ENCODE data around the gene ESPN. TPM values are rescaled to one million over a fixed set of nuclear protein-coding genes. Genes with fewer than 3 reads are reported as not detected.

The ESPN gene
- total RNA-seq, 3 donors from 2014 or later (not counting 1 experiment from before 2014, with no cell fraction given): 1.1 to 2.0 (median 1.7) TPM

DNA sequence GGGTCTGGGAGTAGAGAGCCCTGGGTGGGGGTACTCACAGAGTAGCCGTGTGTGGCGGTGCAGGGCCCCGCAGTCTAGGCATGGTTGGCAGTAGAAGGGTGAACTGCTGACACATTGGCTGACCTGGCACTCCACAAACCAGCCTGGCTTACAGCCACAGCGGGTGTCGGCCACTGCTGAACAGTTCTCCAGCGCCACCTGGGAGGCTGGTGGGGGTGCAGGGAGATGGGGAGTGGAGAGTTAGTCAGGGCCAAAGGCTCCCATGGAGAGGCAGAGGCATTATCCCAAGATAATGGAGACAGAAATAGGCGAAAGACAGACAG lies 39.9 kb downstream of the ESPN start:
- H3K4me1 Mint-ChIP-seq: peaks cover 16 to 33% of the 10 kb centered on the region in 2 donors
- H3K4me1 ChIP-seq (ENCODE audit: control insufficient read depth, insufficient read depth, low read length): peaks cover 60% of the 10 kb centered on the region
- WGBS (ENCODE audit: insufficient coverage): 81% methylated on average over 7 of the region's 7 CpGs
- no peak for ATAC-seq
- TF ChIP-seq CTCF (IDR thresholded peaks at IDR 0.05): no peak
- no peak overlapping the region for H3K4me3 ChIP-seq (ENCODE audit: low read length)
- H3K9me3 ChIP-seq (ENCODE audit: control insufficient read depth, insufficient read depth, low read length): no peaks in the 10 kb centered on the region
- no peak overlapping the region for H3K27ac ChIP-seq (ENCODE audit: low read length)
- no peaks in the 10 kb centered on the region for H3K27me3 ChIP-seq (ENCODE audit: control insufficient read depth, insufficient read depth, low read length)
- H3K36me3 ChIP-seq (ENCODE audit: control insufficient read depth, insufficient read depth, low read length): peaks cover 7% of the 10 kb centered on the region
- peak overlapping the region; percentile 82 for H3K4me3 Mint-ChIP-seq
- peak in 1 of 2 donors; percentile 62 for DNase-seq
- no peaks in the 10 kb centered on the region for H3K36me3 Mint-ChIP-seq
- no peaks in the 10 kb centered on the region for H3K9me3 Mint-ChIP-seq
- intact Hi-C loops (cut with micrococcal nuclease): no loop called here
- H3K27ac Mint-ChIP-seq: peak overlapping the region; percentile 71 to 79
- peaks cover 0 to 11% of the 10 kb centered on the region in 2 donors for H3K27me3 Mint-ChIP-seq (ENCODE audit: low read depth in 2 of 2)

DNA sequence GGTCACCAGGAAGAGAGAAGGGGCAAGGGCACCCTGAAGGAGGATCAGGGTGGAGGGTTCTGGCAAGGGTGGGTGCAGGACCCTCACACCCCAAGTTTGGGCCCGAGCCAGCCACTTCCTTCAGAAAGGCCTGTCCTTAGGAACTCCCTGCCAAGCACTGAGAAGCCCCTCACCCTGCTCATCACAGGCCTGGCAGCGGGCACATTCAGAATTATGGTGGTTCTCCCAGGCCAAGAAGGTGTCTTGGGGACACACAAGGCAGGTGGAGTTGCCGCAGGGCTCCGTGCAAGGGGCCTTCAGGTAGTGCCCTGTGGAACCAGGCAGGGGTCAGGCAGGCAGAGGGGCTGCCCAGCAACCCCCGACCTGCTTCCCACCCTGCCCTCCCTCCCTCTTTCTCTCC lies 40.3 kb downstream of the ESPN start:
- H3K36me3 Mint-ChIP-seq: no peaks in the 10 kb centered on the region
- no peak for TF ChIP-seq CTCF (IDR thresholded peaks at IDR 0.05)
- no peaks in the 10 kb centered on the region for H3K9me3 Mint-ChIP-seq
- no peak for DNase-seq
- Histone ChIP-seq H3K36me3 (ENCODE audit: control insufficient read depth, insufficient read depth, low read length) (peaks cover 7% of the 10 kb centered on the region), H3K27me3 (ENCODE audit: control insufficient read depth, insufficient read depth, low read length) (no peaks in the 10 kb centered on the region), H3K4me3 (ENCODE audit: low read length) (peak overlapping the region; percentile 72), H3K4me1 (ENCODE audit: control insufficient read depth, insufficient read depth, low read length) (peaks cover 55% of the 10 kb centered on the region), H3K27ac (ENCODE audit: low read length) (peak overlapping the region; percentile 82), H3K9me3 (ENCODE audit: control insufficient read depth, insufficient read depth, low read length) (no peaks in the 10 kb centered on the region)
- peaks cover 12 to 29% of the 10 kb centered on the region in 2 donors for H3K4me1 Mint-ChIP-seq
- H3K27me3 Mint-ChIP-seq (ENCODE audit: low read depth in 2 of 2): peaks cover 0 to 11% of the 10 kb centered on the region in 2 donors
- H3K4me3 Mint-ChIP-seq: peak overlapping the region; percentile 82
- intact Hi-C loops (cut with micrococcal nuclease): no loop called here
- H3K27ac Mint-ChIP-seq: peak overlapping the region; percentile 71 to 79
- ATAC-seq: no peak
- 73% methylated on average over 5 of the region's 5 CpGs for WGBS (ENCODE audit: insufficient coverage)

- H3K4me1 ChIP-seq (ENCODE audit: control insufficient read depth, insufficient read depth, low read length): peaks cover 49% of the 10 kb centered on the region
- ATAC-seq (peak in 2 of 3 donors; percentile 15 to 23), DNase-seq (peak in 1 of 2 donors; percentile 70)
- no peaks in the 10 kb centered on the region for H3K9me3 ChIP-seq (ENCODE audit: control insufficient read depth, insufficient read depth, low read length)
- H3K27ac ChIP-seq (ENCODE audit: low read length): peak overlapping the region; percentile 82
- Mint-ChIP-seq H3K4me1 (peaks cover 10 to 22% of the 10 kb centered on the region in 2 donors), H3K4me3 (peak overlapping the region; percentile 77), H3K27me3 (ENCODE audit: low read depth in 2 of 2) (peaks cover 0 to 11% of the 10 kb centered on the region in 2 donors), H3K27ac (peak overlapping the region in 1 of 2 donors; percentile 79), H3K36me3 (no peaks in the 10 kb centered on the region), H3K9me3 (no peaks in the 10 kb centered on the region)
- intact Hi-C loops (cut with micrococcal nuclease): no loop called here
- H3K4me3 ChIP-seq (ENCODE audit: low read length): peak overlapping the region; percentile 72
- no peak for TF ChIP-seq CTCF (IDR thresholded peaks at IDR 0.05)
- peaks cover 7% of the 10 kb centered on the region for H3K36me3 ChIP-seq (ENCODE audit: control insufficient read depth, insufficient read depth, low read length)
- WGBS (ENCODE audit: insufficient coverage): 3% methylated on average over 21 of the region's 21 CpGs
- H3K27me3 ChIP-seq (ENCODE audit: control insufficient read depth, insufficient read depth, low read length): no peaks in the 10 kb centered on the region
These were observed 41.0 kb downstream of the ESPN start for GRCh38 chr1:6465461-6466005.

DNA sequence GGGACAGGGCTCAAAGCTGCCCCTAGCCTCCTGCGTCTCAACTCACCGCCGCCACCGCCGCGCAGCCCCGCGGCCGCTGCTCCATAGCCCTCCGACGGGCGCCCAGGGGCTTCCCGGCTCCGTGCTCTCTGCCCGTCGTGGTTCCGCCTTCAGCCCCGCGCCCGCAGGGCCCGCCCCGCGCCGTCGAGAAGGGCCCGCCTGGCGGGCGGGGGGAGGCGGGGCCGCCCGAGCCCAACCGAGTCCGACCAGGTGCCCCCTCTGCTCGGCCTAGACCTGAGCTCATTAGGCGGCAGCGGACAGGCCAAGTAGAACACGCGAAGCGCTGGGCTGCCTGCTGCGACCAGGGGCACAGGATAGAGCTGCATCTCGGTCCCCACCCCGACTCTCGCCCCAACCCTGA lies 41.4 kb downstream of the ESPN start, which contains the start of gene TNFRSF25:
TNFRSF25 (minus strand) TSS at position 151 of the 400 bp plus-strand sequence; CDS start at position 85, 66 bp downstream.
- H3K4me3 Mint-ChIP-seq: peak within 1 kb of the TSS; percentile 77
- intact Hi-C loops (cut with micrococcal nuclease): no loop called here

More for the DNA sequence above, 41.4 kb downstream of the ESPN start, which contains the start of gene TNFRSF25:
- Histone ChIP-seq H3K36me3 (ENCODE audit: control insufficient read depth, insufficient read depth, low read length) (peaks cover 7% of the 10 kb centered on the region), H3K4me3 (ENCODE audit: low read length) (peak within 1 kb of the TSS; percentile 72), H3K27me3 (ENCODE audit: control insufficient read depth, insufficient read depth, low read length) (no peaks in the 10 kb centered on the region), H3K9me3 (ENCODE audit: control insufficient read depth, insufficient read depth, low read length) (no peaks in the 10 kb centered on the region), H3K4me1 (ENCODE audit: control insufficient read depth, insufficient read depth, low read length) (peaks cover 44% of the 10 kb centered on the region), H3K27ac (ENCODE audit: low read length) (peak within 1 kb of the TSS; percentile 82)
- no peaks in the 10 kb centered on the region for H3K9me3 Mint-ChIP-seq
- DNase-seq (peak in 1 of 2 donors; percentile 83), ATAC-seq (peak; percentile 30 to 87 (median 78))
- 5% methylated on average over 43 of the region's 43 CpGs for WGBS (ENCODE audit: insufficient coverage)
- peaks cover 6 to 18% of the 10 kb centered on the region in 2 donors for H3K4me1 Mint-ChIP-seq
- H3K36me3 Mint-ChIP-seq: no peaks in the 10 kb centered on the region
- peaks cover 0 to 11% of the 10 kb centered on the region in 2 donors for H3K27me3 Mint-ChIP-seq (ENCODE audit: low read depth in 2 of 2)
- peak within 1 kb of the TSS in 1 of 2 donors; percentile 79 for H3K27ac Mint-ChIP-seq
- TF ChIP-seq CTCF (IDR thresholded peaks at IDR 0.05): no peak
